ENCODE data around the gene SORD.
"Not testable (repeated sequence)": the region's sequence is repeated elsewhere in the genome, so short reads cannot be mapped to it uniquely, and the experiment has no call there.

- not testable (repeated sequence) for TF ChIP-seq POLR2A, TAF1, POLR2AphosphoS5, POU2F2, SPI1 (IDR thresholded peaks at IDR 0.05; ENCODE audit: low read depth, low read length)
Observed at GRCh38 chr15:45025627-45026026, 2.6 kb downstream of the SORD start.

Data from GM12891 (cell line).